ENCODE measurements around the gene CHRNE. TPM values are rescaled to one million over a fixed set of nuclear protein-coding genes. Genes with fewer than 3 reads are reported as not detected.

Gene CHRNE
- total RNA-seq, 2 experiments from 2014 or later = 0.27 to 0.32 TPM

GRCh38 chr17:4893272-4893671 is 9.6 kb downstream of the CHRNE start:
- Histone ChIP-seq H3K27ac (ENCODE audit: low read depth, low read length, poor library complexity, severe bottlenecking) (no peak overlapping the region), H3K4me2 (ENCODE audit: low read length) (no peak overlapping the region), H3K36me3 (ENCODE audit: insufficient read depth, low read length) (peaks cover 51% of the 10 kb centered on the region), H2AFZ (ENCODE audit: low read length) (no peak overlapping the region), H3K79me2 (ENCODE audit: insufficient read depth, low read depth, low read length) (no peaks in the 10 kb centered on the region), H3K9me2 (ENCODE audit: insufficient read depth, low read length) (no peaks in the 10 kb centered on the region), H3K4me1 (ENCODE audit: insufficient read depth, low read length, poor library complexity, severe bottlenecking) (no peaks in the 10 kb centered on the region), H3K4me3 (ENCODE audit: low read depth, low read length, poor library complexity, severe bottlenecking) (no peak overlapping the region), H3K9me3 (ENCODE audit: low read length) (no peaks in the 10 kb centered on the region), H4K20me1 (ENCODE audit: insufficient read depth, low read length) (no peaks in the 10 kb centered on the region)
- ChIA-PET CTCF (ENCODE audit: unreplicated experiment) (no interaction called here), POLR2A (no interaction called here)
- BruUV-seq (replicated peaks) = no TSS peak
- intact Hi-C loops (cut with micrococcal nuclease; ENCODE audit: unreplicated experiment) = no loop called here
- no peak for DNase-seq (ENCODE audit: low spot score)
- TF ChIP-seq CTCF (conservative IDR thresholded peaks at IDR 0.05; ENCODE audit: low read length) (no peak), EZH2phosphoT487 (IDR thresholded peaks at IDR 0.05; ENCODE audit: borderline replicate concordance, low read depth, low read length) (no peak)

- POLR2A ChIA-PET = no interaction called here
- H3K79me2 ChIP-seq (ENCODE audit: insufficient read depth, low read depth, low read length) = no peaks in the 10 kb centered on the region
- no TSS peak for BruUV-seq (replicated peaks)
- H4K20me1 ChIP-seq (ENCODE audit: insufficient read depth, low read length) = no peaks in the 10 kb centered on the region
- H3K27ac ChIP-seq (ENCODE audit: low read depth, low read length, poor library complexity, severe bottlenecking) = no peak overlapping the region
- H3K4me2 ChIP-seq (ENCODE audit: low read length) = no peak overlapping the region
- H2AFZ ChIP-seq (ENCODE audit: low read length) = no peak overlapping the region
- intact Hi-C loops (cut with micrococcal nuclease; ENCODE audit: unreplicated experiment) = no loop called here
- peaks cover 52% of the 10 kb centered on the region for H3K36me3 ChIP-seq (ENCODE audit: insufficient read depth, low read length)
- H3K4me1 ChIP-seq (ENCODE audit: insufficient read depth, low read length, poor library complexity, severe bottlenecking) = no peaks in the 10 kb centered on the region
- no peak for DNase-seq (ENCODE audit: low spot score)
- CTCF ChIA-PET (ENCODE audit: unreplicated experiment) = no interaction called here
- no peaks in the 10 kb centered on the region for H3K9me2 ChIP-seq (ENCODE audit: insufficient read depth, low read length)
- TF ChIP-seq EZH2phosphoT487 (IDR thresholded peaks at IDR 0.05; ENCODE audit: borderline replicate concordance, low read depth, low read length) = no peak
- TF ChIP-seq CTCF (conservative IDR thresholded peaks at IDR 0.05; ENCODE audit: low read length) = no peak
- H3K4me3 ChIP-seq (ENCODE audit: low read depth, low read length, poor library complexity, severe bottlenecking) = no peak overlapping the region
- H3K9me3 ChIP-seq (ENCODE audit: low read length) = no peaks in the 10 kb centered on the region
These were observed 10.2 kb downstream of the CHRNE start for GRCh38 chr17:4892499-4893221.

All from OCI-LY7 (cell line).